HT1080 (cell line): ENCODE results near the gene GIGYF2. TPM values are rescaled to one million over a fixed set of nuclear protein-coding genes. Genes with fewer than 3 reads are reported as not detected.

ENCODE experiments used
- DNase-seq: peaks from one replicate; pipeline ENCODE4 v3.0.0-alpha.2; 2015; ENCODE audit warnings: low read depth
- total RNA-seq: library from RNA; depleted of rRNA; stranded (reverse); fragments of >200 nt; shearing (Covaris generic); gene quantifications from 2 replicates; pipeline ENCODE4 v1.2.3, GENCODE V29; 2014

GIGYF2 gene
- total RNA-seq, 1 experiment from 2014 or later, result 49.2 TPM

DNA sequence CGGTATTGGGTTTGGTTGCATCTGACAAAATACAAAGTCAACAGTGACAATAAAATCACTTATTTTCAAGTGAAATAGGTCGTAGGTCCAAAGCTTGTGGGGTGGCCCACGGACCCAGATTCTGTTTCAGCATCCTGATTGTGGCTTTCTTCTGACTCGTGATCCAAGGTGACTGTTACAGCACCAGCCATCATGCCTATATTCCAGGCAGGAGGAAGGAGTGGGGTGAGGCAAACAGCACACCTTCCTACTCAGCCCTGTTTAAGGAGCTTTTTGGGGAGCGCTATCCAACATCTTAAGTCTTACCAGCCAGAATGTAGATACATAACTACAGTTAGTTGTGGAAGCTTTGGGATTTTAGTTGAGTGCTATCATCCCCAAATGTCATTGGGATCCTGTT is 164.2 kb downstream of the GIGYF2 start:
- DNase-seq, result no peak

DNA sequence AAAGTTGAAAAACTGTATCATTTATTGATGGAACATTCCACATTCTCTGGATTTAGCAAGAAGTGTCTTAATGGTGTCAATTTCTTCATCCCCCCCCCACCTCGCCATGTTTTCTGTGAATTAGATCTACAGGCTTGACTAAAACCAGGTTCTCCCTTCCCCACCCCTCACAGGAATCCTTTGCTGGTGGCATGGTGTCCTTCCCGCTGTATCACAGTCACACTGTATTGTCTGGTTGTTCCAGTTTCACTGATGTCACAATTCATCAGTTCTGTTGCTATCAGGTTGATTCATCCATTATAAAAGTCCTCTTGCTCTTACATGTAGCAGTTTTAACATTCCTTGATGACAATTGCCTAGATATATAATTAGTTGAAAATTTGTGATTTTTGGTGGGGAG is 166.9 kb downstream of the GIGYF2 start:
- DNase-seq, result no peak

DNA sequence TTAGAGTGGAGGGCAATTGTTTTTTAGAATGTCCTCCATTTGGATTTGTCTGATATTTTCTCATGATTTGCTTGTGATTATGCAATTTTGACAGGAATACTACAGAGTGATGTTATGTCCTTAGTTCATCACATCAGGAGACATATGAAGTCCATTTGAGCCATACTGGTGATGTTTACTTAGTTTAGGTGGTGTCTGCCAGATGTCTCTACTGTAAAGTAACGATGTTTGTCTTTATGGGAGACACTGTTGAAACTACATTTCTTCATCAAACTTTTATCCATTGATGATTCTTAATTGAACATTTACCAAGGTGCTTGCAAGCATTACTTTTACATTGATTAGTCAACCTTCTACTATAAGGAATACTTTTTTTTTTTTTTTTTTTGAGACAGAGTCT is 168.0 kb downstream of the GIGYF2 start:
- DNase-seq, result no peak

DNA sequence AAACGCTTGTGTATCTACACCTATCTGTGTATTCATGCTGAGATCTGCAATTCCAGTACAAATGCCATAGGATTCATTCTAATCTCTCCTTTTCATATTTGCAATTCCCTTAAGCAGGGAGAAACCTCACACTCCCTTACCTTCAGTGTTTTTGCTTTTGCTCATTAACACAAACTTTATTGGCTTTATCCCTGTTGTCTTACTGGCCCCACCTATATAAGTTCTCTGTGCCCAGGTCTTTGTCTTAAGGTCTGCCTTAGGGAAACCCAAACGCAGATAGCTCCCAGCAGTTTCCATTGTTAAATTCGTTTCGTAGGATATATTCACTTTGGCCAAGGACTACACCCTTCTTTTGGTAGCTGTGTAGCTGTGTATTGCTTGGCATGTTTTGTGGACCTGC is 169.0 kb downstream of the GIGYF2 start:
- no peak for DNase-seq

DNA sequence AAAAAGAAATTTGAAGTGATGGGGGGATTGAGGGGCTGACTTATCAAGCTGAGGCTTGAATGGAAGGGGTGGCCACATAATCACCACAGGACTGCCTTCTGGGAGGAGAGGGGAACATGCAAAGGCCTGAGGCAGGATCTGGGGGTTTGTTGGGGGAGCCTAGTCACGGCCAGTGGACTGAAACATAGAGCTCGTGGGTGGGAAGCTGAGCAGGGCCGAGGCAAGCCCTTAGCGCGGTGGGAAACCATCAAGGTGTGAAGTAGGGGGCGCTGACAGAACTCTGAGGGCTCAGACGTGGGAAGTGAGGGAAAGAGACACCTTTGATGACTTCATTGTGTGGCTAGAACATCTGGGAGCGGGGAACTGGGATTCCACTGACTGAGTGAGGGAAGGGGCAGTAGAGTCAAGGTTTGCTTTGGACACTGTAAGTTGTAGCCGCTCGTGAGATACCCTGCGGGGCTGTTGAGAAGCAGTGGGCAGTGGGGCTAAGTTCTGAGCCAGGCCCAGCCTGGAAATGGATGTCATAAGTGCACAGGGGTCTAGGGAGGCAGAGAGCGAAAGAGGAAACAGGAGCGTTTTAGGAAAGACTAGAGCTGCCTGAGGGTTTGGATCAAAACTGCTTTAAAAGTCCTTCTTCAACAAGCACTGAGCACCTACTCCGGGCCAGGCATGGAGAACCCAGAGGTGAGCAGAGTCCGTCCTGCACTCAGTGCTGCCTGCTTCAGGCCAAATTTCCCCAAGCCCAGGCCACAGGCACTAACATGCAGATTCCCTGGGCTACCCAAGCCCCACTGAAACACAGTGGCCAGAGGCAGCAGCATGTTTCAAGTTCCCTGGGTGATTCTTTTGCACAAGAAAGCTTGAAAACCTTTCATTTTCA is 172.2 kb downstream of the GIGYF2 start:
- DNase-seq, result no peak

DNA sequence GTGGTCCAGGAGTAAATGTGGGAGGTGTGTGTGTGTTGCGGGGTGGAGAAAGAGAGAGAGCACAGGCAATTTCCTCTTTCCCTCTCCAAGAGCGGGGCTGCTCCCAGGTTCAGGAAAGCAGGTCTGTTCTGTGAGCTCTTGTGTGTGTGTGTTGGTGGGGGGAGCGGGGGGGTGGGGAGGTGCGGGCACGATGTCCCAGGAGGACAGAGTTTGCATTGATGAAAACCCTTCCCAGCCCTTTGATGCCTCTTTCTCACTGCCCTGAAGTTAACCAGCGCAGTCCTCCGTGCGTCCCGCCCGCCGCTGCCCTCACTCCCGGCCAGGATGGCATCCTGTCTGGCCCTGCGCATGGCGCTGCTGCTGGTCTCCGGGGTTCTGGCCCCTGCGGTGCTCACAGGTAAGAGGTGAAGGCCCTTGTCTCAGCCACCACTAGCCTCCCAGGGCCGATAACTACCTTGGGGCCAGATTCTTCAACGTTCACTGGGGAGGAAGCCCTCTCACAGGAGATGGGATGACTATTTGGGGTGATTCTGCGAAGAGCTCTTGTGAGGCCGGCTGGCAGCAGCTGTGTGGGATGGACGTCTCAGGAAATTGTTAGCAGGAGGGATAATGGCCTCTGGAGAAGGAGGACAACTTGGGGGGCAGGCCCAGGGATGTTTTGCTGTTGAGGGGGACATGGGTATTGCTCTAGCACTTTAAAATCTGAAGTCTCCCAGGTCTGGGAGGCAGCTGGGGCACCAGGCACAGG is 173.1 kb downstream of the GIGYF2 start, which contains the start of gene SNORC:
Gene SNORC, plus strand, starts transcription at position 247 of the 748 bp plus-strand sequence. Its CDS starts 78 bp downstream, at position 325.
- no peak for DNase-seq

DNA sequence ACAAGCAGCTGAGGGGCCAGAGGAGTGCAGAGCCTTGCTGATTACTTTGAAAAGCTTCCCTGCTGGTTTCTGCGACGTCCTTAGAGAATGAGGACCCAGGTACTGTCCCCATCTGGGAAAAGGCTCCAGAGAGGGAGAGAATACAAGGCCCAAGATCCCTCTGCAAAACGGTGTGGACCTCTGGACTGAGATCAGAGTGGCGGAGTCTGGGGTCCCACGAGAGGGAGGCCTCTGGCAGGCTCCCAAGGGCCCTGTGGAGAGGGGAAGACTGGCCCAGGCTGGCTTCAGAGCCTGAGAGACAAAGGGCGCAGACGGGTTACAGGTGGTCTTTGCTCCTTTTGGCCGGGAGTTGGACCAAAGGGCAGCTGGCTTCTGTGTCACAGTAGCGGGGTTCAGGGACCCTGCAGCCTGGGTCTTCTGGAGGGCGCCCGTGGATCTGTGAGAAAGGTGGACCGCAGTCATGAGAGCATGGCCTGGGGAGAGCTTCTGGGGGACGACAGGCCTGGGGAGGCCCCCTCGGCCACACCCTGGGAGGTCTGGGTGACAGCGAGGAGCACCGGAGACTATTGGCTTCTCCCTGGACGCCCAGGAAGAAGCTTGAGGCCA is 173.7 kb downstream of the GIGYF2 start:
- DNase-seq, result no peak

DNA sequence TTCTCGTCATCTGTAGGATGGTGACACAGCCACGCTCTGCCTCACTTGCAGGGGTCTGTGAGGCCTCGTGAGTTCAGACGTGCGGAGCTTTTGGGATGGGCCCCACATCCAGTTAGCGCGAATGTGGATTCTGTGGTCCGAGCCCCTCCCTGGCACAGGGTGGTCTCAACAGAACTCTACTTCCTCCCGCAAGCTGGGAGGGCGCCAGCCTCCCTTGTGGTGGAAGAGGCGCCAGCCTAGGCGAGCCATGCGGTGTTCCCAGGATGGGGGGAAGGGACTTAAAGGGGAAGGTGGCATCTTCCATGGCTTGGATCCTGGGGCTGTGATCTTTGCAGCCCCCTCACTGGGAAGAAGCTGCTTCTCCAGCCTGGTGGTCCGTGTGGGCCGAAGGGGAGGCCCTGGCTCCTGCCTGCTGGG is 174.3 kb downstream of the GIGYF2 start:
- DNase-seq, result no peak

DNA sequence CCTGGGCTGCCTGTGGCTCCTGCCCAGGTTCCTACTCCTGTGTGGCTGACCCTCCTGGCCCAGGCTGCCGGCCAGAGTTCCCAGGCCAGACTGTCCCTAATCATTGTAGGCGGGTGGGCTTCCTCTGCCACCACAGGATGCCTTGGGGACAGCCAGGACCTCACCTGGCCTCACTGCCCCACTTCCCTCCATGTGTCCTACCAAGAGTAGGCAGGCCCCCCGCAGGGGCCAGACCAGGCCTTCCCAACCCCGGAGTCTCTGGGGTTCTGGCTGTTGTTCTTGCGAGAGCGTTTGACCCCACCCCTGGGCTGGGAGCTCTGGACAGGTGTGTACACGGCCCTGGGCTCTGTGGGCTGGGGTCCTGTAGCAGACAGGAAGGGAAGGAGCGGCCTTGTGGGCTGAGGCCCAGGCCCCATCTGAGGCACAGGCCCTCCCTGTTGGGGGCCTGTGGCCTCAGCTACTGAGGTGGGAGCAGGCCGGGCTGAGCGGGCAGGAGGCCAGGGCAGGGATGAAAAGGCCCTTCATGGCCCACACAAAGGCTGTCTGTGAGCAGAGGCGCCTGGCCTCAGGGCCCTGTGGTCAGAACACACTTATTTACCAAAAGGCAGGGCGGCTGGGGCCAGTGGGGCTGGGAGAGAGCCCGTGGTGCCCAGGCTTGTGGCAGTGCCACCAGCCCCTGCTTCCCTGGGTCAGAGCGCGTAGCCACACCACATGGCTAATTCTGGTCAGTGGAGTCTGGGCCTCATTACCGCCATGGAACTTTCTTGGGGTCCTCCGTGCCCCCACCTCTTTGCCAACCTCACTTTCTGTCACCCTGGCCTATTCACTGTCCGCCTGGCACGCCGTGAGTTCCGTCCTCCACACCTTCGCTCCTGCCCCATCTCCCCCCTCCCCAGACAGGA is 175.0 kb downstream of the GIGYF2 start:
- no peak for DNase-seq

DNA sequence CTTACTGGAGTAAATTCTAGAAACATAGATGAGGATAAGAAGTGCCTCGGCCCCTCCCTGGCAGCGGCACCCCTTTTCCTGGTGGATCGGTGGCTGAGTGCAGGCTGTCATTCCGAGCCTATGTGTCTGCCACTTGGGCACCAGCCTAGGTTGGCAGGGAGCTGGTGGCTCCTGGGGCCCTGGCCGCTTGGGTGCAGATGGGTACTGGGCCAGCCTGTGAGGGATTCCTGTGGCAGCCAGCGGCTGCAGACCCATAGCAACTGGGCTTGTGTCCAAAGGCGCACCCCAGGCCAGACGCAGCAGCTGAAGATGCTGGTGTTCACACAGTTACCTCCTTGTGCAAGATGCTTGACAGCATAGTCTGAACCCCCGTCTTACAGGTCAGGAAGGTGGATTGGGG is 175.7 kb downstream of the GIGYF2 start:
- DNase-seq, result no peak

DNA sequence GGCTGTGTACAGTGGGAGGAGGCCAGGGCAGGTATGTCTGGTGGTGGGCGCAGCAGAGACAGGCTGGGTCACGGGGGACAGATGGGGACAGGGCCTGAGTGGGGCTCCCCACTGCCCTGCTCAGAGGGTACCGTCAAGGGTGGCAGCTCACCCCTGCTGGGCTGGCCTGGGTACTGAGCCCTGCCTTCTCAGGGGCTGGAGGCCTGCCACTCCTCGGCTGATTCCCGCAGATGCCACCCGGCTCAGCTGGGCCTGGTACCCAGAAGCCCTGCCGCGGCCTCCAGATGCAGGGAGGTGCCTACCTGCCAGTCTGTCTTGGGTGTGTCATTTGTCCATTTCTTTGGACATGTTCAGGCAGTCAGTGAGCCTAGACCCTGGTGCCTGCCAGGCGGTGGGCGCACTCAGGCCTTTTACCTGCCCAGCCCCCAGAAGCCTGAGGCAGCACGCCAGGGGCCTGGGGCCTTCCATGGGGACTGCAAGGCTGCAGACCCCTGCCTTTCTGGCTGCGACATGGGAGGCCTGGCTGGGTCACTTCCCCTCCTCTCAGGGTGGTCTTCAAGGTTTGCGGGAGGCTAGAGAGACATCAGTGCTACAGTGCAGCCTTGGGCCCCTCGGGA is 176.3 kb downstream of the GIGYF2 start:
- no peak for DNase-seq

DNA sequence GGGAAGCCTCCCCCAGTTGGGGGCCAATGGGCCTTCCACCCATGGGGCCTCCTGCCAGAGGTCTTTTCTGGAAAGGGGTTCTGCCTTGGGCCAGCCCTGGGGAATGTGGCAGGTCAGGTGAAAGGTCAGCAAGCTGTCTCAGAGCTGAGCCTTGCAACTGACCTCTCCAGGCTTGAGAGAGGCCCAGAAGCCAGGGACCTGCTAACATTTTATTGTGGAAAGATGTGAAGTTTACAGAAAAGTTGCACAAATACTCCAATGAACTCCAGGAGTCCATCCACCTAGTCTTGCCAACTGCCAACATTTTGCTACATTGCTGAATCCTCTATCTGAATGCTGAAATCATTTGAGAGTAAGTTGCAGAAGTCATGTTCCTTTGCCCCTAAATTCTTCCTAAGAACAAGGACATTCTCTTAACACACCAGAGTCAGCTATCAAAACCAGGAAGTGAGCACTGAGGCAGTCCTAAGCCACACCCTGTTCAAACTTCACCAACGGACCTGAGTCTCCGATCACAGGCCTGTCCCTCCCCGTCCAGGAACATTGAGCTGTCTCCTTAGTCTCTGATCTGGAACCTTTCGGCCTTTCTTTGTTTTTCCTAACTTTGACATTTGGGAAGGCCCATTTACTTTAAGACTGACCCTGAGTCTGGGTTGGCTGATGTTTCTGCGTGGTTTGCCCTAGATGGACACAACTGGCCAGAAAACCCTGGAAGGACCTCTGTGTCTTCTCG is 176.9 kb downstream of the GIGYF2 start:
- no peak for DNase-seq

DNA sequence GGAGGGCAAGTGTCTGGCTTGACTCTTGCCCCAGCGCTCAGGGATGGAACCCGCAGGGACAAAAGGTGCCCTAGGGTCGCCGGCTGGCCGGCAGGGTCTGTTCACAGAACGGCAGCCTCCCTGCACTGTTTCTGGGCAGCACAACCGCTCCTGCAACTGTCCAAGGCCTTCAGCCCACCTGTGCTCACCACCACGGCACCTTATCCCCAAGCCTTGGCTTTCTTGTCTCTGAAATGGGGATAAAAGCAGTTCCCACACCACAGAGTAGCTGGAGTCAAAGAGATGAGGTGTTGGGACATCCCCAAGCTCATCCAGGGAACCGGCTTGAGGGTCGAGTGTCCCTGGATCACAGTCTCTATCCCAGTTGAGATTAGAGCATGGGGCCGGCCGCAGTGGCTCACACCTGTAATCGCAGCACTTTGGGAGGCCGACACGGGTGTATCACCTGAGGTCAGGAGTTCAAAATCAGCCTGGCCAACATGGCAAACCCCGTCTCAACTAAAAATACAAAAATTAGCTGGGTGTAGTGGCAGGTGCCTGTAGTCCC is 177.6 kb downstream of the GIGYF2 start:
- DNase-seq, result no peak

DNA sequence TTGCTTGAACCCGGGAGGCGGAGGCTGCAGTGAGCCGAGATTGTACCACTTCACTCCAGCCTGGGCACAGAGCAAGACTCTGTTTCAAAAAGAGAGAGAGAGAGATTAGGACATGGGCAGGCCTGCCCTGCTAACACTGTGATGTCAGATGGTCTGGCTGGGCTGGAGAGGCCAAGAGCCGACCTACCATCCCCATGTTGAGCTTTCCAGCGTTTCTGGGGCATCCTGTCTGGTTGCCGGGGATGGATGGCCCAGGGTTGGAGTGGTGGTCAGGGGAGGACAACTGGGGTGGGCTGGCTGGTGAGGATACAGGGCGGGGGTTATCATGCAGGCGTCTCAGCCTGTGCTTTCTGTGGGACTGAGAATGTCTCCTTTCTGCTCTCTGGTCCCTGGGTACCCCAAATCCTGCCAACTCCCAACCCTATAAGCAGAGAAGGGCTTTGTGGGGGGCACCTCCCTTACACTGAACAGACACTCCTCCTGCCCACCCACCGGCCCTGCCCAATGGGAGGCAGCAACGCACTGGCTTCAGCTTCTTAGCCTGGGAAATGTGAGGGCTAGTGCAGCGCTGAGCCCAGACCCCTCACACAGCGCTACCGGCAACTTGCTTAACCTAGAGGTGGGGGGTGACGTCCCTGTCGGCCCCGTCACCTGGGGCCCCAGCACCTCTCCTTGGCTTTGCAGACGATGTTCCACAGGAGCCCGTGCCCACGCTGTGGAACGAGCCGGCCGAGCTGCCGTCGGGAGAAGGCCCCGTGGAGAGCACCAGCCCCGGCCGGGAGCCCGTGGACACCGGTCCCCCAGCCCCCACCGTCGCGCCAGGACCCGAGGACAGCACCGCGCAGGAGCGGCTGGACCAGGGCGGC is 178.4 kb downstream of the GIGYF2 start:
- DNase-seq, result no peak

DNA sequence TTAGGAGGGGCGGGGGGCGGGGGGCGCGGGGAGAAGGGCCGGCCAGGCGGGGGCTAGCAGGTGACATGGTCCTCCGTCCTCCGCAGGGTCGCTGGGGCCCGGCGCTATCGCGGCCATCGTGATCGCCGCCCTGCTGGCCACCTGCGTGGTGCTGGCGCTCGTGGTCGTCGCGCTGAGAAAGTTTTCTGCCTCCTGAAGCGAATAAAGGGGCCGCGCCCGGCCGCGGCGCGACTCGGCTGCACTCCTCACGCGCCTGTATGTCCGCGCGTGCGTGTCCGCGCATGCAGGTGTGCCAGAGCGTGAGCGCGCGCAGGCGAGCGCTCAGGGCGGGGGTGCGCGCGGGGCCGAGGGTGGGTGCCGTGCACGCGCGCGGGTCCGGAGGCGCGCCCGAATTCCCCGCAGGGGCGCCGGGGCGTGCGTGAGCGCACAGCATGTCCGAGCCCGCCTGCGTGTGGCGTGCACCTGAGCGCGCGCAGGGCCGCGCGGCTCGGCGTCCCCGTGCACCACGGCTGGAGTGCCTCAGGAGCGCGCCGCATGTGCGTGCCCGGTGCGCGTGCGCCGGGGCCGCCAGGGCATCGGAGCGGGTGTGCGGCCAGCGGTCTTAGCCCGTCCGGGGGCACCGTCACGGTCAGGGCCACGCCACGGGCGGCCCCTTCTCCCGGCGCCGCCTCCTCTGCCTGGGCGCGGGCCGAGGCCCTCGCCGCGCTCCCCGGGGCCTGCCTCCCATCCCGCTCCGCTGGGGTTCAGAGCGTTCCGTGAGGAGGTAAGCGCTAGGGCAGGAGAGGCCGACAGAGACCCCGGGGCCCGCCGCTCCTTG is 179.2 kb downstream of the GIGYF2 start:
- DNase-seq, result no peak

DNA sequence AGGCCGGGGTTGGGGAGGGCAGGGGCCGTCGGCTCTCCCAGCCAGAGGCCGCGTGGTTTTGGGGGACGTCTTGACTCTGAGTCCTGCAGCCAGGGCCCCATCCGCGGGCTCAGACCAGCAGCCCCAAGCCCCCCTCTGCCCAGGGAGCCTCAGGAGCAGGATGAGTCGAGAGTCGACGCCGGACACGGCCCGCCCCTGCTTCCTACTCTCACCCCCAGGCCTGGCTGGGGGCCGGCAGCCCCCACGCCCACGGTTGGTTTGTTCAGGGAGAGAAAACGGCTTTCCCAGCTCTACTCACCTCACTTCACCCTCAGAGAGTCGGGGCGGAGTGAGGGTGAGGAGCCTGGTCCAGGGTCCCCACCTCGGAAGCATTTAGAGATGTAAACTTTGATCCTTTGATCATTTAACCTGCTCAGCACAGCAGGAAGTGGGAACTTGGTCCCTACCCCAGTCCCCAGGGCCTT is 179.9 kb downstream of the GIGYF2 start:
- no peak for DNase-seq

DNA sequence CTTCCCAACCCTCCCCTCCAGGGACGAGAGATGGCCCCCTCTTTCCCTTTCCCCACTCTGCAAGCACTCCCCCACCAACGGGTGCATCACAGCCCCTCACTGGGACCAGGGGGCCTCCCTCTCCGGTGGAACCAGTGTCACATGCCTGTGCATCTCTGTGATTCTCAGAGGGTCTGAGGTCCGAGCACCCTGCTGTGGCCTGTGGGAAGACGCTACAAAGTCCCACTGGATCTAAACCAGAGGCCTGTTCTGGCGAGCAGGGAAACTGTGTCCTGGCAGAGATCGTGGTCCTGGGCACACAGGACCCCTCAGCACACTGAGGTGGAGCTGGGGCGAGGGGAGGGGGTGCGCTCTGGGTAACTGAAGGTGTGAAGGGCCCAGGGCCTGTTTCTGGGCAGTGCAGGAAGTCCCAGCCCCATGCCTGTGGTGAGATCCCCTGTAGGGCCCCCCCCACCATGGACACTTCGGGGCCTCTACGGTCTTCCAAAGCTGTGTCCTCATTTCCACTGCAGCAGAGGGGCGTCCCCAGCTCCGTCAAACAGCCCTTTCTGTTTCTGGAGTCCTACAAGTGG is 180.9 kb downstream of the GIGYF2 start:
- no peak for DNase-seq
